GM13977 (cell line): Measurements from ENCODE around the gene AKR7A2.

Experiments
- DNase-seq: peaks from one replicate; pipeline ENCODE4 v3.0.0; 2012; ENCODE audit warnings: low spot score
- CTCF ChIP-seq: IDR thresholded peaks from 2 replicates; pipeline ENCODE4 v1.5.1; 2012; ENCODE audit warnings: mild to moderate bottlenecking, control low read depth; ENCODE audit not compliant: insufficient read depth; ENCODE audit errors: extremely low read depth, missing control alignments
- in situ Hi-C: fragments of 300-500 bp; cut with MboI; formaldehyde crosslinking; loops from one replicate; pipeline ENCODE4 v1.12.0; 2022; ENCODE audit warnings: low sequenced_read_pairs, low pct_unique_long_range_greater_than_20kb, mixed read lengths, inconsistent platforms; ENCODE audit not compliant: unreplicated experiment

AKR7A2 gene

GRCh38 chr1:19351873-19352272, 39.9 kb upstream of the AKR7A2 start:
- in situ Hi-C loops = no loop called here
- DNase-seq = no peak
- no peak for TF ChIP-seq CTCF

- in situ Hi-C loops = no loop called here
Measured at GRCh38 chr1:19350566-19350965, 38.6 kb upstream of the AKR7A2 start.

GRCh38 chr1:19349999-19350398, 38.1 kb upstream of the AKR7A2 start:
- no peak for DNase-seq
- in situ Hi-C loops = no loop called here
- TF ChIP-seq CTCF = no peak

More at GRCh38 chr1:19350566-19350965, 38.6 kb upstream of the AKR7A2 start:
- no peak for TF ChIP-seq CTCF
- no peak for DNase-seq

- in situ Hi-C loops = no loop called here
- TF ChIP-seq CTCF = no peak
- no peak for DNase-seq
Measured at GRCh38 chr1:19348441-19349198, 36.7 kb upstream of the AKR7A2 start.

GRCh38 chr1:19347533-19348172, 35.7 kb upstream of the AKR7A2 start:
- DNase-seq = no peak
- in situ Hi-C loops = no loop called here
- TF ChIP-seq CTCF = no peak

- in situ Hi-C loops = no loop called here
Measured at GRCh38 chr1:19346026-19346425, 34.1 kb upstream of the AKR7A2 start.

More at GRCh38 chr1:19346026-19346425, 34.1 kb upstream of the AKR7A2 start:
- DNase-seq = no peak
- no peak for TF ChIP-seq CTCF
